Activated CD4-positive, CD25-positive, alpha-beta regulatory T cell treated with anti-CD3 and anti-CD28 coated beads, Interleukin-2, amount 50 U/mL, for 72 hours (primary cell): ENCODE data around the gene DLX2.

ENCODE experiments used
- DNase-seq: peaks from one replicate; pipeline ENCODE4 v3.0.0; 2021

DLX2 gene

DNA sequence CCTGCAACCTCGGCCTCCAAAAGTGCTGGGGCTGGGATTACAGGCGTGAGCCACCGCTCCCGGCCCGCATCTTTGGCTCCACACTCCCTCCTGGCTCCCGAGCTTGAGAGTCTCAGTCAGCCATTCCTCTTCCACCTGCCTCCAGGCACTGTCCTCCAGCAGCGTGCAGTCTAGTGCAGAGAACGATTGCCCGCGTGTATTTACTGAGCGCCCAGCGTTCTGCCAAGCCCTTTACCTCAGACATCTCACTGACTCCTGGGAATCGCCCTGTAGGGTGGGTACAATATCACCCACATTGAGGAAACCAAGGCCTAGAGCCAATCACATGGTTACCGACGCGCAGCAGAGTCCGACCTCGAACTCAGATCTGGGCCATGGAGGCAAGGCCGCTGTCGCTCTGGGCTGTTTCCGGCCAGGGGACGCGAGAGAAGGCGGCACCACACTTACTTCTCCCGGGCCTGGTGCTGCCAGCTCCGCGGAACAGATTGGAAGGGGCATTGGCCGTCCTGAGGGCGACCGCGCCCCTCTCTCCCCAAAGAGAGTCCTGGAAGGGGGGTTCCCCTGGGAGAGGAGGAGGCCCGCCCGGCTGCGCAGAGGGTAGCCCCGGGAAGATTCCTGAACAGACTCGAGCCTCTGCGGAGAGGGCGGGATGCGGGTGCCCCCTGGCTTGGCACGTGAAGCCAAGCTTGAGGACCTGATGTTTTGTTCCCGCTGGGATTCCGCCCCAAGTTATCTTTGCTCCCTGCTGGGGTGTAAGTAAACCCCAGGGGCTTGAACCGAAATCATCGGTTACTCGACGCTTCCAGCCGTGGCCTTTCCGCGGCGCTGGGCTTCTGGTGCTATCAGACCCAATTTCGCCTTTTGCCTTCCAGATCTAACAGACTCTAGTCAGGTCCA is 5.2 kb upstream of the DLX2 start:
- DNase-seq = no peak

- peak; percentile 35 for DNase-seq
Observed at GRCh38 chr2:172106108-172106961, 3.6 kb upstream of the DLX2 start.

- no peak for DNase-seq
Observed at GRCh38 chr2:172105471-172106107, 2.9 kb upstream of the DLX2 start.

- peak; percentile 81 for DNase-seq
Observed at GRCh38 chr2:172103471-172104272, 972 bp upstream of the DLX2 start.

DNA sequence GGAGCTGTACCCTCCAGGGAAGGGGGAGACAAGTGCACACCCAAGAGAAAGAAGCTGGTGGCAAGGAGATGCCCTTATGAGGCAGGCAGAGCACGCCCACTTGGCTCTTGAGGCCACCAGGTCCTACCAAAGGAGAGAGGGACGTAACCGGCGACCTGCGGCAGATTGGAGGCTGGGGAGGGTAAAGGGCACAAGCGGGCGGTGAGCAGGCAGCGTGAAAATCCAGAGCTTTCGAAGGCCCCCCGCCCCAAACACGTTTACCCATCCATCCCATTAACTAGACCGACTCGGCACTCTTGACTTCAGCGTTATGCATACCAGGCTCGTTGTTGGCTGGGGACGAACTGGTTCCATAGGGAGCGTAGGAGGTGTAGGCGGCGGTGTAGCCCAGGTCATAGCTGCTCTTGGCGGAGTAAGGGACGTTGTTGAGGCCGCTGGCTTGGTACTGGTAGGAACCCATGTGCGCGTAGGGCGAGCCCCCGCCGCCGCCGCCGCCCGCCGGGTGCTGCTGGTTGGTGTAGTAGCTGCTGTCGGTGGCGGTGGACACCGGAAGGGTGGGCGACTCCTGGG is 794 bp downstream of the DLX2 start:
- DNase-seq = no peak

DNA sequence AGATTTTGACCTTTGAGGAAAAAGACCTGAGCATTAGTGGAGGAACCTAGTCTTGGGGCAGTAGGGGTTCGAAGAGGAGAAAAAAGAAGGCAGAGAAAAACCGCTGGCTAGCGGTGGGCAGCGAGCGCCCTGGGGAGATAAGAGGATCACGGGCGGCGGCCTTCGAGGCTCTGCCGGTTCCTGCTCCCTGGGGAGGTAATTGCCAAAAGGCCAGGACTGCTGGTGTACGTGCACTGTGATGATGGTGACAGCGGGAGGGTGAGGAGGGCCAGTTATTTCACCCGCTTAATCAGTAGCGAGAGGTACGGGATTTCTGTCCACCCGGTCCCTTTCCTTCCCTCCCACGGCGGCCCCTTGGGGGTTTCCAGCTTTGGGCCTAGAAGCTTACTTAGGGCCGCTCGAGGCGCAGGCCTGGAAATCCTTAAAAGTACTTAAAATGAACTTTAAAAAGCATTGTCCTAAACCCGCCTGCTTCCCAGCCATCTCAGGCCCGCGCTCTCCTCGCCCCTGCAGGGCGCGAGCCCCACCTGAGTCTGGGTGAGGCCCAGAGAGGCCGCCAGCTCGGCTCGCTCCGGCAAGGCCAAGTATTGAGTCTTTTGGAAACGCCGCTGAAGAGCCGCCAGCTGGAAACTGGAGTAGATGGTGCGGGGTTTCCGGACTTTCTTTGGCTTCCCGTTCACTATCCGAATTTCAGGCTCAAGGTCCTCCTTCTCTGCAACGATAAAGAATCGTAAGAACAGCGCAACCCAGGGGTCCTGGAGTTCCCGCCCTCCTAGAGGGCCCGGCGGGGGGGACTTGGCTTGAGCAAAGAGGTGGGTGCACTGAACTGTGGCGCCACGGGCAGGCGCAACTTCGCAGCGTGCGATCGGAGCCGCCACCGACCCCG is 1.5 kb downstream of the DLX2 start:
- DNase-seq = no peak

GRCh38 chr2:172100080-172100934 is 2.4 kb downstream of the DLX2 start:
- DNase-seq = no peak

DNA sequence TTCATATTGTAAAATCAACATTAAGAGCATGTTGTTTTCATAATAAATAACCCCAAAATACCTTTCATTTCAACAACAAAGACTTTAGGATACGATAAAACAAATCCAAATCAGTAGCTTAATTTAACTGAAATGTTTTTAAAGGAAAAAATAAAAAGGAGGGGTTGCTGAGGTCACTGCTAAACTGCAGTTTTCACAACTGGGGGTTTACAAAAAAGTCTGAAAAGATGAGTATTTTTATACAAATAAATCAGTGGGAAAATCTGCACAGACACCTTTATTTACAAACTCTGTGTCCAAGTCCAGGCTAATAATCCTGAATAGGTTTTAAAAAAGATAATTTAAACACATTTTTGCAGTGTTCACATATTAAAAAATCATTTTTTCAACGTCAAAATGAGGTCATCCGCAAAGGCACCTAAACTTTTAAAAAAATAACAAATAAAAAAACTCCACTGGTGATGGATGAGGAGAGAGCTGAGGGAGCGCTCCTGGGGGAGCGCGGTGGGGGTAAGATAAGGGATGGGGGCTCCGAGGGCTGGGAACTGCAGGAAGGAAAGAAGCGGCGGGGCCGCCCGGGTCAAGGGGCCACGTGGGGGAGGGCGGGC is 3.1 kb downstream of the DLX2 start:
- DNase-seq = no peak

DNA sequence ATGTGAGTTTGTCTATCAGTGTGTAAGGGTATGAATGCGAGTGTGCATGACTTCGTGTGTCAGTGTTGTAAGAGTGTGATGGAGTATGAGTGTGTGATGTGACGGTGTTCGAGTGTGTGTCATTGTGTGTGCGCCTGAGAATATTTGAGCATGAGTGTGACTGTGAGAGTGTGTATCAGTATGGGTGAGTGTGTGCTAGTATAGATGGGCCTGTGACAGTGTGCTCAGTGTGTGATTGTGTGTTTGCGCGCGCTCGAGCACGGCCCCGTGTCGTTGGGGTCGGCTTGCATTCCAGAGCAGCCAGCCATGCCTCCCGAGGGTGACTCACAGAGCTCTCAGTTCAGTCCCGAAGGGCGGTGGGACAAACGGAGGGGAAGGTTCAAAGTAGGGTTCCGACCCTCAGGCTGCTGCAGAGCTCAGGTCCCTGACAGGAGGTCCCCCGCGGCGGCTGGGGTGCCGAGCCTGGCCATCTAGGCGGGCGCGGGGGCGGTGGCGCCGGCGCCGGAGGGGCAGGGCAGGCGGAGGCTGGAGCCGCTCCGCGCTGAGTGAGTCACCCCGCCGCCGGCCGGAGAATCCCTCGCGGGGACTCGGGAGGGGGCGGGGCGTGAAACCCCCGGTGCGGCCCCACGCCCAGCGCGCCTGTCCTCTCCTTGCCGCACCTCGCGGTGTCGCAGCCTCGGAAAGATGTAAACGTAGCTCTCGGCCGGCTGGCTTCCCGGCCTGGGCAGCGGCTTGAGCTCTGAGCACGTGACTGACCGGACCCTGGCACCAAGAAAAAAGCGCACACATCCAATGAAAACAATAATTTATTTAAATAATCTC is 3.8 kb downstream of the DLX2 start:
- peak; percentile 54 for DNase-seq

GRCh38 chr2:172098287-172098649 is 4.4 kb downstream of the DLX2 start:
- DNase-seq = no peak

- no peak for DNase-seq
Observed at GRCh38 chr2:172097557-172098131, 5.1 kb downstream of the DLX2 start.

- DNase-seq = no peak
Observed at GRCh38 chr2:172096626-172097547, 5.8 kb downstream of the DLX2 start.

- DNase-seq = no peak
Observed at GRCh38 chr2:172095905-172096625, 6.6 kb downstream of the DLX2 start.

GRCh38 chr2:172095146-172095904 is 7.4 kb downstream of the DLX2 start:
- peak; percentile 55 for DNase-seq

DNA sequence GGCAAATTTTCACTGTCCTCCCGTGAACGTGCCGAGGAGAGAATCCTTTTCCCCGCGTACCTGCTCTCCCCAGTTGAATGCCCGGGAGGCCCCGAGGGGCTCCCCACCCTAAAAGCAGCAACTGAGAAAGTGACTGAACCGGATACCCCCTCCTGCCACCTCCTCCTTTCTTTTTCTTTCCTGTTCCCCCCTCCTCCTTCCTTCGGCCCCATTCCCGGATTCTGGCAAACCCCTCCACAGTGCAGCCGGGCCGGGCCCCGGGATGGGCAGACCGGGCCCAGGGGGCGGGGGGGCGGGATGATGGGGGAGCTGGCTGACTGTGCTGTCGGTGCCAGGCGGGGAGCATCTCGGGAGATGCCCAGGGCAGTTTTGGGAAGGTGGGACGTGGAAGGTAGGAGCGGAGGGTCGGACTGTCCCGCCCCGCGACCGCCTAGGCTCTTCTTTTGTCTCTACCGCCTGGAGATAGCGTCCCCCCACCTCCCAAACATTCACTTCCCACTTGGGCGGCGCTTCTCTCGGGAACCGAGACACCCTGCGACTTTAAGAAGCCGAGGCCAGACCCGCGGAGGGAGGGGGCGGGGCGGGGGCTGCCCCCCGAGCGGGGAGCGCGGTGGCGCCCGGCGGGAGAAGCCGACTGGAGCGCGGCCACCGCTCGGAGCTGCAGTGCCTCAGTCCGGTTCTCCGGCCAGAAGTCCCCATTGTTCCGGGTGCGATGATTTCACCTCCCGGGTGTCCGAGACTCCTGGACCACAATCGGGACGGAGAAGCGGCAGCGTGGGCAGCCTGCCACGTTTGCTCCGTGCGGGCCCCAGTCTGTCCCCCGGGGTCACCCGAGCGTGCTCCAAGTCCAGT is 8.2 kb downstream of the DLX2 start:
- no peak for DNase-seq
